ENCODE data around the gene KCTD13.
"Not testable (repeated sequence)": the region's sequence is repeated elsewhere in the genome, so short reads cannot be mapped to it uniquely, and the experiment has no call there.

The KCTD13 gene

GRCh38 chr16:29877266-29877961, 48.6 kb downstream of the KCTD13 start:
- DNase-seq, result no peak

- no peak for DNase-seq
These were observed 49.3 kb downstream of the KCTD13 start for GRCh38 chr16:29876594-29877249.

GRCh38 chr16:29876217-29876593, 49.8 kb downstream of the KCTD13 start:
- no peak for DNase-seq

- no peak for DNase-seq
These were observed 50.8 kb downstream of the KCTD13 start for GRCh38 chr16:29875206-29875605.

- DNase-seq, result no peak
These were observed 52.7 kb downstream of the KCTD13 start for GRCh38 chr16:29873319-29873718.

- DNase-seq, result no peak
These were observed 54.0 kb downstream of the KCTD13 start for GRCh38 chr16:29871822-29872546.

GRCh38 chr16:29869067-29869466, 57.0 kb downstream of the KCTD13 start:
- DNase-seq, result not testable (repeated sequence)

GRCh38 chr16:29868396-29869009, 57.5 kb downstream of the KCTD13 start:
- no peak for DNase-seq

GRCh38 chr16:29864205-29864604, 61.8 kb downstream of the KCTD13 start:
- no peak for DNase-seq

GRCh38 chr16:29863669-29863984, 62.4 kb downstream of the KCTD13 start:
- no peak for DNase-seq

- peak; percentile 43 for DNase-seq
These were observed 63.0 kb downstream of the KCTD13 start, which contains the start of gene CDIPT for GRCh38 chr16:29862884-29863668. TSS of gene CDIPT (minus strand) at chr16:29863226. CDS start at chr16:29862857, 369 bp downstream.

- no peak for DNase-seq
These were observed 63.6 kb downstream of the KCTD13 start for GRCh38 chr16:29862383-29862883.

- DNase-seq, result no peak
These were observed 65.8 kb downstream of the KCTD13 start for GRCh38 chr16:29860218-29860617.

- no peak for DNase-seq
These were observed 67.1 kb downstream of the KCTD13 start for GRCh38 chr16:29858974-29859373.

- no peak for DNase-seq
These were observed 67.7 kb downstream of the KCTD13 start for GRCh38 chr16:29858149-29858849.

GRCh38 chr16:29857133-29857760, 68.8 kb downstream of the KCTD13 start:
- DNase-seq, result no peak

All from NCI-H2081 treated with DMSO at 0.1 percent for 48 hours (cell line).